Adipocyte (in vitro differentiated cells): ENCODE results near the gene R3HDM2.
"Not testable (repeated sequence)": the region's sequence is repeated elsewhere in the genome, so short reads cannot be mapped to it uniquely, and the experiment has no call there.

Source experiments
- DNase-seq: peaks from one replicate; pipeline ENCODE4 v3.0.0-alpha.2; 2015; ENCODE audit warnings: low read depth
- H3K27me3 ChIP-seq: replicated peaks from 2 replicates; pipeline ENCODE4 v1.7.0; 2013; ENCODE audit warnings: mild to moderate bottlenecking, low read length, moderate library complexity; ENCODE audit not compliant: control insufficient read depth, insufficient read depth
- H3K36me3 ChIP-seq: 2 replicates; pipeline ENCODE4 v1.7.0; 2013; ENCODE audit warnings: low read length, mild to moderate bottlenecking, moderate library complexity; ENCODE audit not compliant: control insufficient read depth, insufficient read depth, severe bottlenecking
- H3K4me1 ChIP-seq: 2 replicates; pipeline ENCODE4 v1.7.0; 2013; ENCODE audit warnings: mild to moderate bottlenecking, low read length, moderate library complexity; ENCODE audit not compliant: control insufficient read depth, insufficient read depth
- H3K4me3 ChIP-seq: 2 replicates; pipeline ENCODE4 v1.7.0; 2013; ENCODE audit warnings: mild to moderate bottlenecking, low read length, moderate library complexity
- H3K9ac ChIP-seq: 2 replicates; pipeline ENCODE4 v1.7.0; 2013; ENCODE audit warnings: mild to moderate bottlenecking, low read length, moderate library complexity
- H3K9me3 ChIP-seq: 2 replicates; pipeline ENCODE4 v1.7.0; 2013; ENCODE audit warnings: mild to moderate bottlenecking, low read length, moderate library complexity; ENCODE audit not compliant: control insufficient read depth

The R3HDM2 gene

DNA sequence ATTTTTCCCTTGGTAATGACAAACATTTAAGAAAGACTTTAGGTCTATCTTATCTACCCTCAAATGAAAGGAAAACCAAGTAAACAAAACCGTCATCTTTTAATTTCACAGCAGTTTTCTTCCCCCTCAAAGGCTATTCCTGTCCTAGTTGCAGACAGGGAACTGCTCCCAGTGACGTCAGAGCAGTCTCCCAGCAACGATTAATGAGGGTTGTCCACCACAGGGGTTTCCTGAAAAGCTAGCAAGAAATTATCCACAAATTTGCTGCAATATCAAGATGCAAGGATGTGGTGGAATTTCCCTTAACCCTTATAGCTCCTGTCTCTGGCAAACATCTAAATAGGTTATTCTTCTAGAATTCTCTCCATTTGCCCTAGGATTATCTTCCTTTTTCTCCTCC is 90.7 kb downstream of the R3HDM2 start:
- H3K9me3 ChIP-seq: no peaks in the 10 kb centered on the region
- peaks cover 9% of the 10 kb centered on the region for H3K36me3 ChIP-seq
- no peak overlapping the region for H3K4me3 ChIP-seq
- no peaks in the 10 kb centered on the region for H3K27me3 ChIP-seq
- H3K4me1 ChIP-seq: no peaks in the 10 kb centered on the region
- no peak overlapping the region for H3K9ac ChIP-seq
- peak; percentile 49 for DNase-seq

- H3K36me3 ChIP-seq, DNase-seq: not testable (repeated sequence)
These were observed 94.5 kb downstream of the R3HDM2 start for GRCh38 chr12:57336299-57336698.

GRCh38 chr12:57334219-57334618 is 96.6 kb downstream of the R3HDM2 start:
- no peak overlapping the region for H3K4me3 ChIP-seq
- H3K4me1 ChIP-seq: peaks cover 8% of the 10 kb centered on the region
- H3K27me3 ChIP-seq: no peaks in the 10 kb centered on the region
- no peak overlapping the region for H3K9ac ChIP-seq
- H3K36me3 ChIP-seq: peaks cover 5% of the 10 kb centered on the region
- DNase-seq: no peak
- H3K9me3 ChIP-seq: no peaks in the 10 kb centered on the region

More at GRCh38 chr12:57336299-57336698, 94.5 kb downstream of the R3HDM2 start:
- H3K4me1 ChIP-seq, H3K27me3 ChIP-seq, H3K9me3 ChIP-seq, H3K9ac ChIP-seq, H3K4me3 ChIP-seq: not testable (repeated sequence)

GRCh38 chr12:57332646-57333312 is 98.1 kb downstream of the R3HDM2 start:
- H3K9me3 ChIP-seq: no peaks in the 10 kb centered on the region
- H3K4me3 ChIP-seq: no peak overlapping the region
- H3K4me1 ChIP-seq: peaks cover 8% of the 10 kb centered on the region
- H3K36me3 ChIP-seq: no peaks in the 10 kb centered on the region
- no peaks in the 10 kb centered on the region for H3K27me3 ChIP-seq
- peak; percentile 2 for DNase-seq
- H3K9ac ChIP-seq: no peak overlapping the region

GRCh38 chr12:57330992-57331391 is 99.9 kb downstream of the R3HDM2 start:
- Histone ChIP-seq H3K9ac (no peak overlapping the region), H3K4me1 (peaks cover 8% of the 10 kb centered on the region), H3K27me3 (no peaks in the 10 kb centered on the region), H3K4me3 (no peak overlapping the region), H3K9me3 (no peaks in the 10 kb centered on the region), H3K36me3 (no peaks in the 10 kb centered on the region)
- DNase-seq: no peak

DNA sequence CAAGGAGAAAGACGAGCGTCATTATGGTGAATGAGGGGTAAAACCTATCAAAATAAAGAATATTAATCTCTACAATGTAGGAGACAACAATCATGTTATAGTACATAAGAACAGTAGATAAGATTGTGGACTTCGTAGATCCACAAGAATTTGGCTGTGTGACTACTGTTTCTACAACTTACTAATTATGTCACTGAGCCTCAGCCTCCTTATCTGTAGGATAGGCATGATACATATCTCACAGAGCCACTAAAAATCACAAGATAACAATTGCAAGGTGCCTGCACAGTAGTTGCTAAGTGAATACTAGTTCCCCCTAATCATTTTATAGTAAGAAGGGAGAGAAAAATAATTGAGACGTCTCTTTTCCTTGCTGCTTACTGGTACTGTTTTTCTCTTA is 101.6 kb downstream of the R3HDM2 start:
- H3K27me3 ChIP-seq: no peaks in the 10 kb centered on the region
- H3K9me3 ChIP-seq: no peaks in the 10 kb centered on the region
- H3K9ac ChIP-seq: no peak overlapping the region
- no peaks in the 10 kb centered on the region for H3K36me3 ChIP-seq
- no peak for DNase-seq
- no peak overlapping the region for H3K4me3 ChIP-seq
- H3K4me1 ChIP-seq: peaks cover 8% of the 10 kb centered on the region

DNA sequence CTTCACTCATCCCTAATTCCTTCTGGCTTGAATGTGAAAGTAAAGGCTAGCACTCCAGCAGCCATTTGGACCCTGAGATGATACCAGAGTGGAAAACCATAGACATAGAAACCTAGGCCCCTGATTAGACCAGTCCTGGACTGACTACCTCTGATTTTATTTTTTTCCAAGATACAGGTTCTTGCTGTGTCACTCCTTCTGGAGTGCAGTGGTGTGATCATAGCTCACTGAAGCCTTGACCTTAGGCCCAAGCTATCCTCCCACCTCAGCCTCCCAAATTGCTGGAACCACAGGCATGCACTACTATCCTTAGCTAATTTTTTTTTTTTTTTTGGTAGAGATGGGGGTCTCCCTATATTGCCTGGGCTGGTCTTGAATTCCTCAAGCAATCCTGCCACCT is 105.4 kb downstream of the R3HDM2 start:
- no peak for DNase-seq
- H3K27me3 ChIP-seq: no peaks in the 10 kb centered on the region

DNA sequence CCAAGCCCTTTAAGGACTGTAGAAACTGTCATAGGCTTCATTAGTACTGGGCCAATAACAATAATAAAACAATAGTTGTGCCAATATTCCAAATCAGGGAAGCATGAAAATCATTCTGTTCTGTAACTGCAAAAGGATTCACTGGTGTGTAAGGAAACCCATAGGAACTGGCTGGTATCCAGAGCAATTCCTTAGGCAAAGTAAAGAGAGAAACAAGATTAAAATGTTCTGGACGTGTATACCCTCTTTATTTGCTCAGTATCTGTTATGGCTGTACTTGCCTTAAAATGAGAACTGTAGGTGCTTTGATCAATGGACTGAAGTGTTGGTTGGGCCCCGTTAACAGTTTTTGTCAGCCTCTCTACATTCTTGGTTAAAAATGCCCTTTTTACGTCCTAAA is 107.4 kb downstream of the R3HDM2 start:
- Histone ChIP-seq H3K27me3 (no peaks in the 10 kb centered on the region), H3K36me3 (no peaks in the 10 kb centered on the region), H3K9me3 (no peaks in the 10 kb centered on the region), H3K9ac (no peak overlapping the region), H3K4me3 (no peak overlapping the region), H3K4me1 (peaks cover 11% of the 10 kb centered on the region)
- DNase-seq: no peak

More for the DNA sequence above, 105.4 kb downstream of the R3HDM2 start:
- H3K4me3 ChIP-seq: no peak overlapping the region
- peaks cover 1% of the 10 kb centered on the region for H3K4me1 ChIP-seq
- no peak overlapping the region for H3K9ac ChIP-seq
- no peaks in the 10 kb centered on the region for H3K36me3 ChIP-seq
- H3K9me3 ChIP-seq: no peaks in the 10 kb centered on the region

DNA sequence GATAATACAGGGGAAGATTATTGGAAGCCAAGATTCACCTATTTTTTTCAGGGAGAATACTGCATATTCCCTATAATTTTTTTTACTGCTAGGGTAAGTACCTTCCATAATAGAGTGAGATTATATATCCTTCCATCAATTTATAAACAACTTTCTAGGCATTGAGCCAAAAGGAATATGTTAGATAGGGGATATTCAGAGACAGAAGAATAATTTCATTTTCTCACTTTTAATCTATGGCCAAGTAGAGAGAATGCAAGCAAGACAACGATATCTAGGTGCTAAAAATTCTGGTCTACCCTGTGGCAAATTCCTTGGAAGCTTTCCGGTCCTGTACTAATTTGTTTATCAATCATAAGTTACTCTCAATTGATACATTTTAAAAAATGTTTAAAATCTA is 110.2 kb downstream of the R3HDM2 start:
- Histone ChIP-seq H3K4me3 (no peak overlapping the region), H3K36me3 (no peaks in the 10 kb centered on the region), H3K27me3 (no peaks in the 10 kb centered on the region), H3K9ac (no peak overlapping the region), H3K9me3 (no peaks in the 10 kb centered on the region), H3K4me1 (peaks cover 11% of the 10 kb centered on the region)
- DNase-seq: no peak

GRCh38 chr12:57319678-57320469 is 111.0 kb downstream of the R3HDM2 start:
- Histone ChIP-seq H3K9ac (peak overlapping the region; percentile 55), H3K9me3 (no peaks in the 10 kb centered on the region), H3K4me3 (peak overlapping the region; percentile 57), H3K36me3 (no peaks in the 10 kb centered on the region), H3K27me3 (no peaks in the 10 kb centered on the region), H3K4me1 (peaks cover 11% of the 10 kb centered on the region)
- no peak for DNase-seq

DNA sequence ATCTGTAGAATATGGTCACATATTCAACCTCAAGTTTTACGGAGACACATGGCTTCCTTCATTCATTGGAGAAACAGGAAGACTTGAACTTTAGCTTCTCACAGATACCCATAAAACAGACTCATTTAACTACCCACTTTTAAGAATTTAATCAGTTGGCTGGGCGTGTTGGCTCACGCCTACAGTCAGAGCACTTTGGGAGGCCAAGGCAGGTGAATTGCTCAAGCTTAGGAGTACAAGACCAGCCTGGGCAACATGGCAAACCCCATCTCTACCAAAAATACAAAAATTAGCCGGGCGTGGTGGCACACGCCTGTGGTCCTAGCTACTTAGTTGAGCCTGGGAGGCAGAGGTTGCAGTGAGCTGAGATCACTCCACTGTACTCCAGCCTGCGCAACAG is 115.2 kb downstream of the R3HDM2 start:
- Histone ChIP-seq H3K4me3 (no peak overlapping the region), H3K9me3 (no peaks in the 10 kb centered on the region), H3K36me3 (no peaks in the 10 kb centered on the region), H3K4me1 (peaks cover 14% of the 10 kb centered on the region), H3K9ac (no peak overlapping the region), H3K27me3 (no peaks in the 10 kb centered on the region)
- no peak for DNase-seq
